Activated CD8-positive, alpha-beta memory T cell treated with anti-CD3 and anti-CD28 coated beads for 36 hours (primary cell): Measurements from ENCODE around the gene ARL8A. TPM values are rescaled to one million over a fixed set of nuclear protein-coding genes. Genes with fewer than 3 reads are reported as not detected.

Experiments
- CTCF ChIA-PET: fragments of 350-600 bp; sonication (Branson Sonifier 250); formaldehyde crosslinking; loops from one replicate; lab custom pipeline; 2021; ENCODE audit warnings: antibody characterized with exemption; lab: Charles Lee
- POLR2A ChIA-PET: fragments of 350-600 bp; sonication (Branson Sonifier 250); formaldehyde crosslinking; loops from one replicate; lab custom pipeline; 2021; ENCODE audit warnings: antibody characterized with exemption; lab: Charles Lee
- total RNA-seq, 2 experiments: library from RNA; stranded (reverse); gene quantifications; one replicate each; pipeline ENCODE4 v1.2.3, GENCODE V29; 2021

The ARL8A gene
- total RNA-seq, 2 experiments from 2014 or later: 48.3 to 53.2 TPM

DNA sequence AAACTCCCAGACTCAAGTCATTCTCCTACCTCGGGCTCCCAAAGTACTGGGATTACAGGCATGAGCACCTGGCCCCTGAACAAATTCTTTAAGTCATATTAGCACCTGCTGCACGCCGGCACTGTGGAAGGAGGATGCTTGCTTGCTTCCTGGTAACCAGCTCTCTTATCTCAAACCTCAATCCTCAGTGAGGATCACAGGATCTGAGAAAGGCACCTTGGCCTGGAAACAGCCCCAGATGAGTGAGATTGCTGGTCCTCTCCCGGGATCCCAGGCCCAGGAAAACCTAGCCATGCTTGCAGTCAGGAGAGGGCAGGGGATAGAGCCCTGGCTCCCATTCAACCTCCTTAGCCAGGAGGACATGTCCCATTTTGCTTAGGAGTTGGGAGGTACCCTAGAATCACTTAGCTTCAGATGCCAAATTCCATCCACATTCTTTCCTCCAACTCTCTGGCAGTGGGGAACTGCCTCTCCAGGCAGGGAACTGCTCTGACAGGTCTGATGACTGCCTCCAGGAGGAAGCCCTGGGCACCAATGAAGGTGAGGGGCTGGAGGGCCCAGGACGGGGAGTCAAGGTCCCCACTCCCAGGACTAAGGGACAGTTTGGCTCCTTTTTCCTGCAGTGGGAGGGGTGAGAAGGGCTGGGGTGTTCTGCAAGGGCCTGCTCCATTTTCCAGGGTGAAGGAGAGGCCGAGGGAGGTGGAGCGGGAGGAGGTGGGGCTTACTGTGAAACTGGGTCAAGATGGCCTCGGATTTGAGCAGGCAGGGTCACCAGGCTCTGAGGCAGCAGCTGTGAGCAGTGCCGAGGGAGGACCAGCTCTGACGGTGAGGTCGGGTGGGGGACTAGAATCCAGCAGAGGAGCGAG, 12.3 kb downstream of the ARL8A start:
- POLR2A ChIA-PET: interaction anchor here (0.7 kb wide), 1 partner anchor 236 kb away, joined by 3 read pairs; no protein-coding TSS in a partner anchor
- CTCF ChIA-PET: interaction anchor here (0.6 kb wide), 1 partner anchor 188 kb away, joined by 4 read pairs; no protein-coding TSS in a partner anchor

DNA sequence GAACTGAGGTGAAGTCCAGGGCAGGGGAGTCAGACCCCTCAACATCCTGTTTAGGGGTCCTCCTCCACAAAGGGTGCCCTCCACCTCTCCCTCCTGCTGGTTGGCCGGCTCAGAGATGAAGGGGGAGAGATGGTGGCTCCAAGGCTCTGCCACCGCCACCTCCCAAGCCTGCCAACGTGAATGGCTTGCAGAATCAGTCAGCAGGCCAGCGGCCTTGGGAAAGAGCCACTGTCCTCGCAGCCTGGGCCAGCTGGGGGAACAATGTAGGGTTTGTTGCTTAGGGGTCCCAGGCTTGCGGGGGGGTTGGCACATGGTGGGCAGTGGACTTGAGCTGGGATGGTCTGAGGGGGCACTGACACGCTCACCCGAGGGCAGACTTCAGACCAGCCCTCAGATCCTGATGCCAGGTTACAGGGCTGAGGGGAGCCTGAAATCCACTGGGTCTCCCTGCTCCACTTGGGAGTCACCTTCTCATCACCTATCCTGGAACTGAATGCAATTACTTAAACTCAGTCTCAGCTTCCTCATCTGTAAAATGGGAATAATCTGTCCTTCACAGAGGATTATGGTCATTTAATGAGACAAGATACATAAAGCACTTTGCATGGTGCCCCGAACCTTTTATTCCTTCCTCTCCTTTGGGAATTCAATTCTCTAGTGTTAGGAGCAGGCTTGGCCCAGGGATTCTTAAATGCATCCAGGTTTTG, 13.6 kb downstream of the ARL8A start:
- ChIA-PET POLR2A (no interaction called here), CTCF (interaction anchor here (0.6 to 2.0 kb wide), 2 partner anchors 131 to 187 kb away, joined by 4 to 6 read pairs; no protein-coding TSS in a partner anchor)

DNA sequence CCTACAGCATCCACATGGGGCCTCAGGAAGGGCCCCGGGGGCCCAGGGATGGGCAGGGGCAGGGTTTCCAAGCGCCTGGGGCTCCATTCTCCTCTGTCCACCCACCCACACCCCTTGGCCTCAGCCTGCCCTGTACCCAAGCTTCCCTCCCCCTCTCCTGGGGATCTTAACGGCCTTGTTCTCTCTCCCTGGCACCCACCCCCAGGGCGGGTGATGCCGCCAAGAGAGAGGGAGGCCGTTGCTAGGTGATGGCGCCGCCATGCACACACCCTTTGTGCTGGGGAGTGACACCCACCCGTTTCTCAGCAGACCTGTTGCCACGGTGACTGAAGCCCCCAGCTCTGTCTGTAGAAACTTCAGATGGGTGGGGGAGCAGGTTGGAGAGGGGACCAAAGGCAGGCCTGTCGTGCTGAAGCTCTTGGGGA, 14.2 kb downstream of the ARL8A start:
- CTCF ChIA-PET: interaction anchor here (0.6 to 2.0 kb wide), 2 partner anchors 130 to 266 kb away, joined by 3 to 6 read pairs; no protein-coding TSS in a partner anchor
- POLR2A ChIA-PET: interaction anchor here (0.6 kb wide), 1 partner anchor 31 kb away, joined by 3 read pairs; no protein-coding TSS in a partner anchor

DNA sequence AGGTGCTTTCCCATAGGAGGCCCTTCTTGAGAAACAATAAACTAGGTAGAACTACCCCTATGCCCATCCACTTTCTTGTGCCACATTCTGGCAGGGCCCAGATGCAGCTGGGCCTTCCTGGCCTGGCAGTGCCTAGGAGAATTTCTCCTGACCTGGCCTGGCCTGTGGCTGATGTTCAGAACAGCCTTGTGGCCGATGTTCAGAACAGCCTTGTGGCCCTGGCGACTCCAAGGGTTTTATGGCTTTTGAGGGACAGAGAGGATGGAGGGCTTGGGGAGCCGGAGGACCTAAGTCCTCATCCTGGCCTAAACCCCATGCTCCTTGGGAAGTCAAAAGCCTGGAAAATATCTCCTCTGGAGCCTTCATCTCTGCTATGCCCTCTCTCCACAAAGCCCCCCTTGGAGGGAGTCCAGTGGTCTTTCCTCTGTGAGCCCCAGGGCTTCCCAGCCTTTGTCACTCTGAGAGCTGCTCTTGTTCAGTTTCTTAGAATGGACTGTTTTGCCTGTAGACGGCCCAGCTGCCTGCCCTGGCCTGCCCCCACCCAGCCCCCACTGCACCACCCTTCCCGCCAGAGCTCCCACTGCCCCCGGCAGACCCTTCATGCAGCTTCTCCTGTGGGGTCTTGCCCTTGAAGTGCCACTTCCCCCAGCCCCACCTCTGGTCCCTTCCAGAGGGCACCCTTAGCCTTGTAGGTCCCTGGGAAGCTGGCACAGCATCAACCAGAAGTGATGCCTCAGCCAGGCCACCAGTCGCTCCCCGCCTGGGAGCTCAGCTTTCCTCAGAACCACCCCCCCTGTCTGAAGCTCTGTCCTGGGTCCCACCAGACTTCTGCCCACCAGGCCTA, 14.9 kb downstream of the ARL8A start:
- POLR2A ChIA-PET: interaction anchor here (0.6 kb wide), 1 partner anchor 32 kb away, joined by 3 read pairs; no protein-coding TSS in a partner anchor
- CTCF ChIA-PET: interaction anchor here (0.6 to 2.0 kb wide), 2 partner anchors 130 to 265 kb away, joined by 3 to 6 read pairs; no protein-coding TSS in a partner anchor

DNA sequence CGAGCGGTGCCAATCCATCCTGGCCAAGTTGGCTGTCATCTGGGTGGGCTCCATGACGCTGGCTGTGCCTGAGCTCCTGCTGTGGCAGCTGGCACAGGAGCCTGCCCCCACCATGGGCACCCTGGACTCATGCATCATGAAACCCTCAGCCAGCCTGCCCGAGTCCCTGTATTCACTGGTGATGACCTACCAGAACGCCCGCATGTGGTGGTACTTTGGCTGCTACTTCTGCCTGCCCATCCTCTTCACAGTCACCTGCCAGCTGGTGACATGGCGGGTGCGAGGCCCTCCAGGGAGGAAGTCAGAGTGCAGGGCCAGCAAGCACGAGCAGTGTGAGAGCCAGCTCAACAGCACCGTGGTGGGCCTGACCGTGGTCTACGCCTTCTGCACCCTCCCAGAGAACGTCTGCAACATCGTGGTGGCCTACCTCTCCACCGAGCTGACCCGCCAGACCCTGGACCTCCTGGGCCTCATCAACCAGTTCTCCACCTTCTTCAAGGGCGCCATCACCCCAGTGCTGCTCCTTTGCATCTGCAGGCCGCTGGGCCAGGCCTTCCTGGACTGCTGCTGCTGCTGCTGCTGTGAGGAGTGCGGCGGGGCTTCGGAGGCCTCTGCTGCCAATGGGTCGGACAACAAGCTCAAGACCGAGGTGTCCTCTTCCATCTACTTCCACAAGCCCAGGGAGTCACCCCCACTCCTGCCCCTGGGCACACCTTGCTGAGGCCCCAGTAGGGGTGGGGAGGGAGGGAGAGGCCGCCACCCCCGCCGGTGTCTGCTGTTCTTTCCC, 16.5 kb downstream of the ARL8A start:
- ChIA-PET POLR2A (no interaction called here), CTCF (interaction anchor here (0.6 kb wide), 1 partner anchor 11 kb away, joined by 3 read pairs; no protein-coding TSS in a partner anchor)

DNA sequence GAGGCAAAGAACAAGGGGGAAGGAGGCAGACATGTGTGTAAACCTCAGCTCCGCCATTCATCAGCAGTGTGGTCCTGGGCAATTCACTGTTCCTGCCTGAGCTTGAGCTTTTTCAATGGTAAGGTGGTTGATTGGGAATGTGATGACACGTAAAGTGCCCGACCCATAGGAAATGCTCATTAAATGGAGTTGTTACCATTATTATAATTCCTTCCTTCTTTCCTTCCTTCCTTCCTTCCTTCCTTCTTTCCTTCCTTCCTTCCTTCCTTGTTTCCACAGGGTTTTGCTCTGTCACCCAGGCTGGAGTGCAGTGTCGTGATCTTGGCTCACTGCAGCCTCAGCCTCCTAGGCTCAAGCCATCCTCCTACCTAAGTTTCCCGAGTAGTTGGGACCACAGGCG, 17.5 kb downstream of the ARL8A start:
- CTCF ChIA-PET: no interaction called here
- POLR2A ChIA-PET: no interaction called here

DNA sequence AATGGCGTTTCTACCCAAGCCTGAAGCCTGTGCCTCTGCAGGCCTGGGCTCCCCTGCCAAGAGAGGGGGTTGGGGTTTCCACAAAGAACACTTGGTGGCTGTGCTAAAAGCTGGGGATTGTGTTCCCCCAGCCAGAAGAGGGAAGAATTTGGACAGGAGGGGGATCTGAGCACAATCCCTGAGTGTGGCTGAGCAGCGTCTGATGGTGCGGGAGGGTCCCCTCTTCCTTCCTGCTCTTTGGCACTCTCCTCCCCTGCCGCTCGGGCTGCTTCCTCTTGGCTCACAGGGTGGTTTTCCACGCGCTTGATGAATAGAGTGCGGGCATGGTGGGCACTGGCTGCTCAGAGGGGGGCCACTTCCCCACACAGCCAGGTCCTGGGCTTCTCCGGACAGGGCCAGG, 18.1 kb downstream of the ARL8A start:
- POLR2A ChIA-PET: no interaction called here
- CTCF ChIA-PET: interaction anchor here (0.7 kb wide), 1 partner anchor 10 kb away, joined by 3 read pairs; no protein-coding TSS in a partner anchor

DNA sequence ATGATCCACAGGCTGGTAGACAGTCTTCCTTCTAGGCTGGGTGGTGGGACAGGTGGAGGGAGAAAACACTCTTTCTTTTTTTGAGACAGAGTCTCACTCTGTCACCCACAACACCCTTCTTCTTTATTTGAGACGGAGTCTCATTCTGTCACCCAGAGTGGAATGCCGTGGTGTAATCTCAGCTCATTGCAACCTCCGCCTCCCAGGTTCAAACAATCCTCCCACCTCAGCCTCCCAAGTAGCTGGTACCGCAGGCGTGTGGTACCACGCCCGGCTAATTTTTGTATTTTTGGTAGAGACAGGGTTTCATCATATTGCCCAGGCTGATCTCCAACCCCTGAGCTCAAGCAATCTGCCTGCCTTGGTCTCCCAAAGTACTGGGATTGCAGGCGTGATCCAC, 18.9 kb downstream of the ARL8A start:
- ChIA-PET CTCF (no interaction called here), POLR2A (no interaction called here)

DNA sequence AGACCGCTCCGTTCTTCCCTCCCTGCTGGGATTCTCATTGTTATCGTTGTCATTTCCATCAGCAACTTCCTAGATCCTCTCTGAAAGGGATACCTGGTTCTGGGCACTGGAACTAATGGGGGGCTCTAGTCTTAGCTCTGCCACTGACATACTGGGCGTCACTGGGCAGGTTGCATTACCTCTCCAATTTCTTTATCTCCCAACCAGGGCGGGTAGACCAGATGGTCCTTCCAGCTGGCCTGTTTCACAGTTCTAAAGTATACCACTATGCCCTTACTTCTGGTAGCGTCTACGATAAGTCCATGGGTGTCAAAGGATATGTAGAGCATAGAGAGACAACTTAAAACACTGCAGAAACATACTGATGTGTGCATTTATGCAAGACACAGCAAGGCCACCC, 20.4 kb downstream of the ARL8A start:
- CTCF ChIA-PET: interaction anchor here (1.0 kb wide), 1 partner anchor 117 kb away, joined by 3 read pairs; no protein-coding TSS in a partner anchor
- POLR2A ChIA-PET: no interaction called here

DNA sequence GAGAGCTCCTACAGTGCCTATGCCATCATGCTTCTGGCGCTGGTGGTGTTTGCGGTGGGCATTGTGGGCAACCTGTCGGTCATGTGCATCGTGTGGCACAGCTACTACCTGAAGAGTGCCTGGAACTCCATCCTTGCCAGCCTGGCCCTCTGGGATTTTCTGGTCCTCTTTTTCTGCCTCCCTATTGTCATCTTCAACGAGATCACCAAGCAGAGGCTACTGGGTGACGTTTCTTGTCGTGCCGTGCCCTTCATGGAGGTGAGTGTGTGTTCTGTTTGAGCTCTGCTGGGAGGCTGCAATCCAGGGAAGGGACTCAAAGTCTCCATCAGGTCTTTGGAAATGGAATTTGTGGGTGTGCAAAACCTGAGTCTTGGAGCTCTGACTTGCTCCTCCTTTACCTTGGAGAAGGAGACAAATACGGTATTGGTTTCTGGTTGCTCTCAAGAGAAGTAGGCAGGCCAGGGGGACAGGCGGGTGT, 21.2 kb downstream of the ARL8A start:
- ChIA-PET CTCF (interaction anchor here (1.0 kb wide), 1 partner anchor 116 kb away, joined by 3 read pairs; no protein-coding TSS in a partner anchor), POLR2A (no interaction called here)

DNA sequence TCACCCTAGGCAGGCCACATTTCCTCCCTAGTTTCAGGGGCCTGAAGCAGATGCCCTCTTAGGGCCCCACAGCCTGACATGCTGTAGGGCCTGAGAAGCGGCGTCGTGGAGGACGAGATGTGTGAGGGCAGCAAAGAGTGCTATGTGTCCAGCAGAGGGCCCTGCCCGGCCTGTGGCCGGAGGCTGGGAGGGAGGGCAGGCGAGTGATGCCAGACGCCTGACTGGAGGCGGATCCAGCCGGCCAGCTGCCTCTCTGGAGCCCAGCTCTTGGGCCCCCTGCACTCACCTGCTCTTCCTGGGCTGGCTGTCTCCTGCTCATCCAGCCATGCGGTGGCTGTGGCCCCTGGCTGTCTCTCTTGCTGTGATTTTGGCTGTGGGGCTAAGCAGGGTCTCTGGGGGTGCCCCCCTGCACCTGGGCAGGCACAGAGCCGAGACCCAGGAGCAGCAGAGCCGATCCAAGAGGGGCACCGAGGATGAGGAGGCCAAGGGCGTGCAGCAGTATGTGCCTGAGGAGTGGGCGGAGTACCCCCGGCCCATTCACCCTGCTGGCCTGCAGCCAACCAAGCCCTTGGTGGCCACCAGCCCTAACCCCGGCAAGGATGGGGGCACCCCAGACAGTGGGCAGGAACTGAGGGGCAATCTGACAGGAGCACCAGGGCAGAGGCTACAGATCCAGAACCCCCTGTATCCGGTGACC, 21.8 kb downstream of the ARL8A start, which contains the start of gene GPR37L1:
Gene GPR37L1, plus strand, starts transcription at position 279 of the 697 bp plus-strand sequence. Its CDS starts 47 bp downstream, at position 326.
- POLR2A ChIA-PET: no interaction called here

DNA sequence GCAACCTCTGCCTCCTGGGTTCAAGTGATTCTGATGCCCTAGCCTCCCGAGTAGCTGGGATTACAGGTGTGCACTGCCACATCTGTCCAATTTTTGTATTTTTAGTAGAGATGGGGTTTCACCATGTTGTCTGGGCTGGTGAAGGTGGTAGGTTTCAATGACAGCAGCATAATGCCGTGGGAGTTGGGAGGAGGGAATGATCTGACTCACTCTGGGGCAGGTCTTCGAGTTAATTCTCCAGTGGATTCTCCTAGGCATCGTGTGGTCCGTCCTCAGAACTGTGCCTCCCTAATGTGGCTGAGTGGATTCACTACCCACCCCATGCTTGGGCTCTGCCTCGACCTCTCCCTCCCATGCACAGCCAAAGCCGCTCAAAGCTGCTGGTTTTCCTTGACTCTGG, 23.5 kb downstream of the ARL8A start:
- POLR2A ChIA-PET: no interaction called here

More for the DNA sequence above, 21.8 kb downstream of the ARL8A start, which contains the start of gene GPR37L1:
- CTCF ChIA-PET: no interaction called here

DNA sequence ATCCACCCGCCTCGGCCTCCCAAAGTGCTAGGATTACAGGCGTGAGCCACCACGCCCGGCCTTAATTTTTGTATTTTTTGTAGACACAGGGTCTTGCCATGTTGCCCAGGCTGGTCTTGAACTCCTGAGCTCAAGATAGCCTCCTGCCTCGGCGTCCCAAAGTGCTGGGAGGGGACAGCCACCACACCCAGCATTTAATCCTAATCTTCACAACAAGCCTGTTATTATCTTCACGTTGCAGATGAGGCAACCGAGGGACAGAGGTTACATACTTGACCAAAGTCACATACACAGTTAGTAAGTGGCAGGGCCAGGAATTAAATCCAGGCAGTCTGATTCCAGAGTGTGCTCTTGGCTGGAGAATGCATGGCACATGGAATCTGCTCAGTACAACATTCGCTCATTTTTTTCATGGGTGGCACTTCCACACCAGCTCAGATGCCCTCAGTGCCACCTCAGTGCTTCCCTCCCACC, 26.6 kb downstream of the ARL8A start:
- ChIA-PET CTCF (interaction anchor here (0.6 to 2.5 kb wide), 5 partner anchors 109 to 376 kb away, joined by 3 to 11 read pairs (median 3); no protein-coding TSS in a partner anchor), POLR2A (no interaction called here)

More for the DNA sequence above, 23.5 kb downstream of the ARL8A start:
- CTCF ChIA-PET: interaction anchor here (0.6 kb wide), 1 partner anchor 273 kb away, joined by 3 read pairs; no protein-coding TSS in a partner anchor

DNA sequence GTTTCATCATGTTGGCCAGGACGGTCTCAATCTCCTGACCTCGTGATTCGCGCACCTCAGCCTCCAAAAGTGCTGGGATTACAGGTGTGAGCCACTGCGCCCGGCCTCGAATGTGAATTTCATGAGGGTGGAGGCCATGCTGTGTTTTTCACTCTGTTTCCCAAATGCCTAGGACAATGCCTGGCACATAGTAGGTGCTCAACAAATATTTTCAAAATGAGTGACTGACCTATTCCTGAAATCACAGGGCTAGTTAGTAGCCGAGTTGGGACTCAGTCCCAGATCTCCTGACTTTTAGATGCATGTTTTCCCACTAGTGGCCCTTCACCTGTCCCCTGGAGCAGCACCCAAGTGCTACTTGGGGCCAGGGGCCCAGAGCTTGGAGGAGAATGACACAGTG, 28.2 kb downstream of the ARL8A start:
- POLR2A ChIA-PET: no interaction called here
- CTCF ChIA-PET: no interaction called here

DNA sequence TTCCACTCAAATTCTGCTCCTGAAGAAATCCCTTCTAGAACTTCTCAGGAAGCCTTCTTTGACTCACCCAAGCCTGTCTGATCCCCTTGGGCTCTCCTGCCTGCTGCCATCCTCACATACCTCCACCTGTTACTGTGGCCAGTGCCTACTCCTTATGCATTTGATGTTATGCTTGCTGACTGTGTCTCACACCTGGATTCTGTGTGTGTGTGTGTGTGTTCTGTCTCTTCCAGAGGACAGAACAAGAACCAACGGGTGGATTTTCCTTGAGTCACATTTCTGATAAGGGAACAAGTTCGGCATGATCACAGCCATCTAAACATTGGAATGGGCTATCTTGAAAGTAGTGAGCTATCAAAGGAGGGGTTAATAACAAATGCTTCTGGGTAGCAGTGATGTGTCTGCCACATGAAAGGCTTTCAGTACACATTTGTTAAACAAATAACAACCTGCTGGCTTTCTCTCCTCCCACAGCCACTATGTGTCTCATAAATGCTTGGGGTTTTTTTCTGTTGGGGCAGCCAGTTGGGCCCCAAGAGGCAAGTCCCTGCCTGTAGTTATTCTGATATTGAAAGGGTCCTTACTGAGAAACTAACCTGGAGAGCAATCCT, 30.7 kb downstream of the ARL8A start:
- ChIA-PET CTCF (interaction anchor here (0.5 to 0.7 kb wide), 3 partner anchors 9 to 111 kb away, joined by 3 read pairs; no protein-coding TSS in a partner anchor), POLR2A (no interaction called here)
